HG03045 (cell line): Measurements from ENCODE around the gene SEMA5A.
A peak's percentile ranks its signal among the peaks of the same experiment; 100 is the strongest.

Source experiments
- ATAC-seq: cut with Tn5 transposase; IDR thresholded peaks from one replicate; pipeline ENCODE4 v1.9.1; 2021; ENCODE audit warnings: mild to moderate bottlenecking, moderate library complexity; ENCODE audit not compliant: unreplicated experiment

The SEMA5A gene

GRCh38 chr5:9151684-9152427, 394.0 kb downstream of the SEMA5A start:
- ATAC-seq: no peak

GRCh38 chr5:9149988-9150387, 395.9 kb downstream of the SEMA5A start:
- no peak for ATAC-seq

GRCh38 chr5:9148242-9148641, 397.6 kb downstream of the SEMA5A start:
- no peak for ATAC-seq

- no peak for ATAC-seq
These were observed 405.2 kb downstream of the SEMA5A start for GRCh38 chr5:9140711-9141110.

- ATAC-seq: no peak
These were observed 405.7 kb downstream of the SEMA5A start for GRCh38 chr5:9140202-9140601.

- ATAC-seq: no peak
These were observed 406.5 kb downstream of the SEMA5A start for GRCh38 chr5:9139344-9139743.

GRCh38 chr5:9128136-9128535, 417.7 kb downstream of the SEMA5A start:
- ATAC-seq: no peak

GRCh38 chr5:9126490-9126889, 419.4 kb downstream of the SEMA5A start:
- no peak for ATAC-seq

- ATAC-seq: peak; percentile 80
These were observed 420.0 kb downstream of the SEMA5A start for GRCh38 chr5:9125852-9126251.

- no peak for ATAC-seq
These were observed 421.0 kb downstream of the SEMA5A start for GRCh38 chr5:9124838-9125237.

GRCh38 chr5:9124071-9124470, 421.8 kb downstream of the SEMA5A start:
- ATAC-seq: no peak

GRCh38 chr5:9122528-9122927, 423.3 kb downstream of the SEMA5A start:
- no peak for ATAC-seq

GRCh38 chr5:9121597-9121996, 424.3 kb downstream of the SEMA5A start:
- no peak for ATAC-seq

GRCh38 chr5:9118852-9119251, 427.0 kb downstream of the SEMA5A start:
- no peak for ATAC-seq

GRCh38 chr5:9115093-9115492, 430.8 kb downstream of the SEMA5A start:
- ATAC-seq: no peak

- ATAC-seq: no peak
These were observed 433.2 kb downstream of the SEMA5A start for GRCh38 chr5:9112520-9113291.

- ATAC-seq: no peak
These were observed 437.7 kb downstream of the SEMA5A start for GRCh38 chr5:9108162-9108561.

GRCh38 chr5:9105851-9106250, 440.0 kb downstream of the SEMA5A start:
- ATAC-seq: no peak

GRCh38 chr5:9104571-9105339, 441.1 kb downstream of the SEMA5A start:
- ATAC-seq: no peak

GRCh38 chr5:9103290-9103689, 442.6 kb downstream of the SEMA5A start:
- no peak for ATAC-seq

- ATAC-seq: no peak
These were observed 446.2 kb downstream of the SEMA5A start for GRCh38 chr5:9099689-9100088.

- no peak for ATAC-seq
These were observed 446.9 kb downstream of the SEMA5A start for GRCh38 chr5:9098990-9099389.
